H1 (cell line): ENCODE results near the gene GABRR2. TPM values are rescaled to one million over a fixed set of nuclear protein-coding genes. Genes with fewer than 3 reads are reported as not detected.

Source experiments
- CTCF ChIA-PET: fragments of 300-600 bp; sonication (Branson Sonifier 250); formaldehyde crosslinking; loops from one replicate; lab custom pipeline; 2021; ENCODE audit not compliant: partially characterized antibody; lab: Charles Lee
- POLR2A ChIA-PET: fragments of 300-600 bp; sonication (Branson Sonifier 250); formaldehyde crosslinking; loops from one replicate; lab custom pipeline; 2021; ENCODE audit warnings: inconsistent platforms; ENCODE audit not compliant: partially characterized antibody; lab: Charles Lee
- DNase-seq, 2 experiments: peaks; one replicate each; pipeline versions ENCODE4 v3.0.0 to v3.0.0-alpha.2; 2010 to 2022; ENCODE audit warnings: low spot score in 2 of 2, low read depth in 1 of 2, mixed read lengths in 1 of 2
- FAIRE-seq: peaks from 2 replicates; lab custom pipeline; 2011; peaks lifted over from hg19 to GRCh38; lab: Jason Lieb, UNC
- H2AFZ ChIP-seq: 2 replicates; pipeline ENCODE4 v1.8.1; 2012; ENCODE audit warnings: low read length, inconsistent platforms
- H2AK5ac ChIP-seq: 2 replicates; pipeline ENCODE4 v1.6.1; 2013; ENCODE audit warnings: low read depth, low read length
- H2BK120ac ChIP-seq: replicated peaks from 2 replicates; pipeline ENCODE3; 2013; ENCODE audit warnings: low read depth, low read length, inconsistent platforms
- H2BK12ac ChIP-seq: 2 replicates; pipeline ENCODE4 v1.6.1; 2013; ENCODE audit warnings: low read depth, low read length
- H2BK15ac ChIP-seq: 2 replicates; pipeline ENCODE4 v1.6.1; 2013; ENCODE audit warnings: low read length
- H2BK20ac ChIP-seq: 2 replicates; pipeline ENCODE4 v1.6.1; 2013; ENCODE audit warnings: low read length
- H2BK5ac ChIP-seq: 2 replicates; pipeline ENCODE4 v1.6.1; 2013; ENCODE audit warnings: low read depth, low read length
- H3K14ac ChIP-seq: 2 replicates; pipeline ENCODE4 v1.6.1; 2013; ENCODE audit warnings: inconsistent platforms; ENCODE audit not compliant: insufficient read length
- H3K18ac ChIP-seq: 2 replicates; pipeline ENCODE4 v1.6.1; 2013; ENCODE audit warnings: low read length; ENCODE audit errors: extremely low read depth
- H3K23ac ChIP-seq: 2 replicates; pipeline ENCODE4 v1.6.1; 2013; ENCODE audit warnings: inconsistent platforms; ENCODE audit not compliant: insufficient read length
- H3K23me2 ChIP-seq: 2 replicates; pipeline ENCODE4 v1.6.1; 2013; ENCODE audit warnings: low read depth, low read length
- H3K27ac ChIP-seq: 2 replicates; pipeline ENCODE4 v1.6.1; 2011; ENCODE audit warnings: low read depth, low read length, inconsistent platforms
- H3K27me3 ChIP-seq, 4 experiments: replicated peaks in 1 of 4; 1 replicate in 1 of 4; 2 replicates in 3 of 4; pipeline versions ENCODE4 v1.6.1 to v1.8.1; 2011 to 2013; ENCODE audit warnings: low read length in 3 of 4, mild to moderate bottlenecking in 3 of 4, inconsistent platforms in 2 of 4, mixed read lengths in 2 of 4, moderate library complexity in 1 of 4; ENCODE audit not compliant: control insufficient read depth in 3 of 4, insufficient read depth in 3 of 4; ENCODE audit errors: extremely low read depth in 1 of 4
- H3K36me3 ChIP-seq, 4 experiments: 2 replicates each; pipeline versions ENCODE4 v1.6.1 to v1.8.1; 2011 to 2013; ENCODE audit warnings: mild to moderate bottlenecking in 4 of 4, low read length in 3 of 4, moderate library complexity in 2 of 4, control low read depth in 1 of 4, inconsistent platforms in 1 of 4; ENCODE audit not compliant: insufficient read depth in 4 of 4, control insufficient read depth in 2 of 4
- H3K4ac ChIP-seq: replicated peaks from 2 replicates; pipeline ENCODE3; 2013; ENCODE audit warnings: low read length, low read depth, mixed read lengths, inconsistent platforms; ENCODE audit not compliant: insufficient read length
- H3K4me1 ChIP-seq, 4 experiments: replicated peaks in 1 of 4; 1 replicate in 1 of 4; 2 replicates in 3 of 4; pipeline versions ENCODE4 v1.6.1 to v1.8.1; 2011 to 2013; ENCODE audit warnings: low read length in 3 of 4, inconsistent platforms in 2 of 4, mixed read lengths in 1 of 4; ENCODE audit not compliant: insufficient read depth in 4 of 4, control insufficient read depth in 3 of 4
- H3K4me2 ChIP-seq, 2 experiments: 2 replicates each; pipeline versions ENCODE4 v1.6.1 to v1.8.1; 2011 to 2013; ENCODE audit warnings: low read depth in 2 of 2, low read length in 2 of 2, control low read depth in 1 of 2, inconsistent platforms in 1 of 2, mild to moderate bottlenecking in 1 of 2; ENCODE audit not compliant: insufficient read depth in 1 of 2
- H3K4me3 ChIP-seq, 4 experiments: fragments of 200-600, 300-600 bp in 1 of 4; sonication (generic), shearing (Covaris generic), sonication (Bioruptor Twin) in 1 of 4; 2 replicates each; pipeline versions ENCODE4 v1.5.1 to v1.8.1; 2011 to 2016; ENCODE audit warnings: low read length in 4 of 4, low read depth in 3 of 4, control low read depth in 2 of 4, inconsistent platforms in 2 of 4, mild to moderate bottlenecking in 2 of 4, mixed read lengths in 1 of 4, moderate library complexity in 1 of 4; ENCODE audit not compliant: insufficient read depth in 2 of 4; ENCODE audit errors: extremely low read depth in 1 of 4
- H3K56ac ChIP-seq: replicated peaks from 2 replicates; pipeline ENCODE3; 2013; ENCODE audit warnings: low read depth, mild to moderate bottlenecking, mixed read lengths, low read length, inconsistent platforms; ENCODE audit not compliant: insufficient read length
- H3K79me1 ChIP-seq: 2 replicates; pipeline ENCODE4 v1.6.1; 2013; ENCODE audit warnings: low read depth, low read length, control low read depth
- H3K79me2 ChIP-seq, 2 experiments: 2 replicates each; pipeline versions ENCODE4 v1.6.1 to v1.8.1; 2012 to 2013; ENCODE audit warnings: low read length in 2 of 2, mild to moderate bottlenecking in 2 of 2, inconsistent platforms in 1 of 2; ENCODE audit not compliant: insufficient read depth in 2 of 2, control insufficient read depth in 1 of 2
- H3K9ac ChIP-seq, 4 experiments: replicated peaks in 1 of 4; 1 replicate in 1 of 4; 2 replicates in 3 of 4; pipeline versions ENCODE4 v1.6.1 to v1.8.1; 2011 to 2013; ENCODE audit warnings: low read depth in 3 of 4, low read length in 3 of 4, control low read depth in 2 of 4, mild to moderate bottlenecking in 2 of 4, moderate library complexity in 2 of 4, inconsistent platforms in 1 of 4; ENCODE audit errors: extremely low read depth in 1 of 4
- H3K9me3 ChIP-seq, 2 experiments: 2 replicates each; pipeline versions ENCODE4 v1.6.1 to v1.8.1; 2012 to 2013; ENCODE audit warnings: mild to moderate bottlenecking in 2 of 2, moderate library complexity in 2 of 2, control low read depth in 1 of 2, inconsistent platforms in 1 of 2, low read depth in 1 of 2, low read length in 1 of 2, mixed read lengths in 1 of 2; ENCODE audit not compliant: insufficient read depth in 2 of 2
- H4K20me1 ChIP-seq, 2 experiments: replicated peaks in 1 of 2; 2 replicates each; pipeline versions ENCODE3 to v1.8.1; 2011 to 2013; ENCODE audit warnings: inconsistent platforms in 2 of 2, low read length in 2 of 2, mild to moderate bottlenecking in 1 of 2; ENCODE audit not compliant: insufficient read depth in 2 of 2, control insufficient read depth in 1 of 2
- H4K5ac ChIP-seq: 2 replicates; pipeline ENCODE4 v1.6.1; 2013; ENCODE audit warnings: low read length, low read depth, mixed read lengths, inconsistent platforms; ENCODE audit not compliant: insufficient read length
- H4K8ac ChIP-seq: 2 replicates; pipeline ENCODE4 v1.8.0; 2013; ENCODE audit warnings: mild to moderate bottlenecking, moderate library complexity, low read length, inconsistent platforms; ENCODE audit not compliant: insufficient read depth; ENCODE audit errors: extremely low read depth
- H4K91ac ChIP-seq: replicated peaks from 2 replicates; pipeline ENCODE3; 2013; ENCODE audit warnings: low read length, mixed read lengths, inconsistent platforms; ENCODE audit not compliant: insufficient read length
- CHD1 ChIP-seq: IDR thresholded peaks from 2 replicates; pipeline ENCODE4 v1.6.1; 2012; ENCODE audit warnings: low read depth, low read length, improper control_type of control experiment
- POU5F1 ChIP-seq: IDR thresholded peaks from 2 replicates; pipeline ENCODE4 v1.6.1; 2011; ENCODE audit warnings: low read depth, mild to moderate bottlenecking, low read length, moderate library complexity
- SRF ChIP-seq: IDR thresholded peaks from 2 replicates; pipeline ENCODE4 v1.6.1; 2011; ENCODE audit warnings: mild to moderate bottlenecking, low read depth, low read length, moderate library complexity
- polyA plus RNA-seq, 7 experiments: library from polyadenylated mRNA; depleted of rRNA in 3 of 7; stranded (reverse) in 5 of 7; unstranded in 2 of 7; fragments of >200 nt in 5 of 7; fragments of 200-250 nt in 2 of 7; gene quantifications; 1 replicate in 5 of 7; 2 replicates in 1 of 7; 4 replicates in 1 of 7; pipeline versions ENCODE4 v1.2.1 to v1.2.3, GENCODE V29; 2011 to 2013; ENCODE audit warnings: missing spikeins in 2 of 7, mixed read lengths in 2 of 7
- total RNA-seq: library from RNA; stranded (reverse); fragmentation: NEBNext Ultra II Directional; extraction: Animal tissue kit (Norgen Biotek cat#: 25700); gene quantifications from 2 replicates; pipeline ENCODE4 v1.2.1, GENCODE V29; 2021

GABRR2 gene
- total and polyA plus RNA-seq, 2 of the 8 experiments (the other 6 are each of a cell fraction or from before 2014, with no cell fraction given): not detected

GRCh38 chr6:89215391-89215790 lies 99.7 kb downstream of the GABRR2 start:
- no peak for TF ChIP-seq SRF
- TF ChIP-seq POU5F1: no peak
- TF ChIP-seq CHD1: no peak
- TF ChIP-seq, all 59 proteins: peak for 0
- Histone ChIP-seq H3K36me3 (no peaks in the 10 kb centered on the region), H3K56ac (no peak overlapping the region), H4K8ac (no peak overlapping the region), H2BK5ac (no peak overlapping the region), H3K23ac (no peak overlapping the region), H3K9me3 (no peaks in the 10 kb centered on the region), H2BK15ac (no peak overlapping the region), H4K91ac (no peak overlapping the region), H3K23me2 (no peaks in the 10 kb centered on the region; the same call in 1 of the 2 replicates), H3K4me2 (no peak overlapping the region), H3K27ac (no peak overlapping the region), H2AFZ (no peak overlapping the region), H3K4ac (no peak overlapping the region), H2BK12ac (no peak overlapping the region), H2BK20ac (no peak overlapping the region), H2BK120ac (no peak overlapping the region), H3K4me1 (peaks cover 0 to 16% (median 11%) of the 10 kb centered on the region in 4 experiments; a peak in 5 of 7 replicates), H4K5ac (no peak overlapping the region), H2AK5ac (no peak overlapping the region), H3K4me3 (no peak overlapping the region), H3K79me1 (no peaks in the 10 kb centered on the region), H3K18ac (no peak overlapping the region), H3K14ac (no peak overlapping the region), H3K79me2 (no peaks in the 10 kb centered on the region), H3K9ac (no peak overlapping the region), H3K27me3 (no peaks in the 10 kb centered on the region), H4K20me1 (no peaks in the 10 kb centered on the region)
- ChIA-PET CTCF (interaction anchor here (0.9 to 1.0 kb wide), 2 partner anchors 26 to 31 kb away, joined by 3 to 4 read pairs; no protein-coding TSS in a partner anchor), POLR2A (no interaction called here)
- FAIRE-seq (no peak), DNase-seq (no peak)
